HL-60 (cell line): Measurements from ENCODE around the gene SLC2A4RG.

Experiments used
- DNase-seq, 2 experiments: peaks; one replicate each; pipeline ENCODE4 v3.0.0-alpha.2; 2010 to 2020; ENCODE audit warnings: low read depth in 1 of 2, low spot score in 1 of 2
- H3K27ac ChIP-seq: fragments of 250-450 bp; sonication (Bioruptor Pico); replicated peaks from 2 replicates; pipeline ENCODE4 v1.5.1; 2020; ENCODE audit warnings: mild to moderate bottlenecking, moderate library complexity
- H3K27me3 ChIP-seq: fragments of 250-450 bp; sonication (Bioruptor Pico); 2 replicates; pipeline ENCODE4 v1.5.1; 2021; ENCODE audit warnings: mild to moderate bottlenecking, moderate library complexity; ENCODE audit not compliant: insufficient read depth, poor library complexity, severe bottlenecking
- H3K4me3 ChIP-seq: replicated peaks from 2 replicates; pipeline ENCODE4 v1.5.1; 2011; ENCODE audit warnings: mild to moderate bottlenecking, control low read depth, low read length; ENCODE audit not compliant: insufficient read depth
- GABPA ChIP-seq: IDR thresholded peaks from 2 replicates; pipeline ENCODE4 v1.6.1; 2012; ENCODE audit warnings: low read depth
- POLR2AphosphoS5 ChIP-seq: IDR thresholded peaks from 2 replicates; pipeline ENCODE4 v1.6.1; 2012; ENCODE audit warnings: low read depth
- REST ChIP-seq: IDR thresholded peaks from 2 replicates; pipeline ENCODE4 v1.6.1; 2012; ENCODE audit warnings: low read depth; ENCODE audit not compliant: insufficient replicate concordance
- SPI1 ChIP-seq: IDR thresholded peaks from 2 replicates; pipeline ENCODE4 v1.6.1; 2012; ENCODE audit warnings: low read depth, mild to moderate bottlenecking, borderline replicate concordance
- TF ChIP-seq, protein P1 (sequence below): IDR thresholded peaks from one replicate; pipeline ENCODE4 v1.5.1; 2011; ENCODE audit warnings: low read length, control low read depth, inconsistent platforms; ENCODE audit not compliant: insufficient read depth

The SLC2A4RG gene

DNA sequence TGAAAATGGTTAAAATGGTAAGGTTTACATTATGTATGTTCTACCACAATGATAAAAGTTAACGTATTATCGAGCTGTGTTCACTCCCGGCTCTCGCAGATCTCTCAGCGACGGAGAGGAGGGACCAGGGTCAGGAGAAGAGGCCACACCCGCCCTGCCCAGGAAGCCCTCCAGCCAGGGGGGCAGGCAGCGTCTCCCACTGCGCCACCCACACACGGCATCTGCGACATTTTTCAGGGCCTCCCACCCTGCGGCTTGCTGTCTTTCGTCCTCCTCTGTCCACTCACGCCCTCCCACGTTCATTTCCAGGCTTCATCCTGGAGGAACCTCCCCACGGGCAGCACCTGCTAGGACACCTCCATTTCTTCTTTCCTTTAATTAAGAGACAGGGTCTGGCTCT, 48.2 kb downstream of the SLC2A4RG start:
- H3K27ac ChIP-seq: no peak overlapping the region
- DNase-seq: no peak
- no peak overlapping the region for H3K4me3 ChIP-seq
- no peak for TF ChIP-seq REST
- TF ChIP-seq POLR2AphosphoS5: no peak
- no peak for TF ChIP-seq SPI1
- TF ChIP-seq, protein P1, sequence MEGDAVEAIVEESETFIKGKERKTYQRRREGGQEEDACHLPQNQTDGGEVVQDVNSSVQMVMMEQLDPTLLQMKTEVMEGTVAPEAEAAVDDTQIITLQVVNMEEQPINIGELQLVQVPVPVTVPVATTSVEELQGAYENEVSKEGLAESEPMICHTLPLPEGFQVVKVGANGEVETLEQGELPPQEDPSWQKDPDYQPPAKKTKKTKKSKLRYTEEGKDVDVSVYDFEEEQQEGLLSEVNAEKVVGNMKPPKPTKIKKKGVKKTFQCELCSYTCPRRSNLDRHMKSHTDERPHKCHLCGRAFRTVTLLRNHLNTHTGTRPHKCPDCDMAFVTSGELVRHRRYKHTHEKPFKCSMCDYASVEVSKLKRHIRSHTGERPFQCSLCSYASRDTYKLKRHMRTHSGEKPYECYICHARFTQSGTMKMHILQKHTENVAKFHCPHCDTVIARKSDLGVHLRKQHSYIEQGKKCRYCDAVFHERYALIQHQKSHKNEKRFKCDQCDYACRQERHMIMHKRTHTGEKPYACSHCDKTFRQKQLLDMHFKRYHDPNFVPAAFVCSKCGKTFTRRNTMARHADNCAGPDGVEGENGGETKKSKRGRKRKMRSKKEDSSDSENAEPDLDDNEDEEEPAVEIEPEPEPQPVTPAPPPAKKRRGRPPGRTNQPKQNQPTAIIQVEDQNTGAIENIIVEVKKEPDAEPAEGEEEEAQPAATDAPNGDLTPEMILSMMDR: no peak
- no peak for TF ChIP-seq GABPA
- H3K27me3 ChIP-seq: peaks cover 2% of the 10 kb centered on the region

- DNase-seq: no peak
- peaks cover 8% of the 10 kb centered on the region for H3K27me3 ChIP-seq
- H3K4me3 ChIP-seq: no peak overlapping the region
- TF ChIP-seq GABPA (no peak), SPI1 (no peak)
- no peak overlapping the region for H3K27ac ChIP-seq
Measured at GRCh38 chr20:63789836-63790571, 50.4 kb downstream of the SLC2A4RG start.

- Histone ChIP-seq H3K4me3 (no peak overlapping the region), H3K27ac (no peak overlapping the region), H3K27me3 (peaks cover 14% of the 10 kb centered on the region)
- DNase-seq: no peak
- TF ChIP-seq POLR2AphosphoS5: no peak
Measured at GRCh38 chr20:63790572-63791168, 51.1 kb downstream of the SLC2A4RG start.

DNA sequence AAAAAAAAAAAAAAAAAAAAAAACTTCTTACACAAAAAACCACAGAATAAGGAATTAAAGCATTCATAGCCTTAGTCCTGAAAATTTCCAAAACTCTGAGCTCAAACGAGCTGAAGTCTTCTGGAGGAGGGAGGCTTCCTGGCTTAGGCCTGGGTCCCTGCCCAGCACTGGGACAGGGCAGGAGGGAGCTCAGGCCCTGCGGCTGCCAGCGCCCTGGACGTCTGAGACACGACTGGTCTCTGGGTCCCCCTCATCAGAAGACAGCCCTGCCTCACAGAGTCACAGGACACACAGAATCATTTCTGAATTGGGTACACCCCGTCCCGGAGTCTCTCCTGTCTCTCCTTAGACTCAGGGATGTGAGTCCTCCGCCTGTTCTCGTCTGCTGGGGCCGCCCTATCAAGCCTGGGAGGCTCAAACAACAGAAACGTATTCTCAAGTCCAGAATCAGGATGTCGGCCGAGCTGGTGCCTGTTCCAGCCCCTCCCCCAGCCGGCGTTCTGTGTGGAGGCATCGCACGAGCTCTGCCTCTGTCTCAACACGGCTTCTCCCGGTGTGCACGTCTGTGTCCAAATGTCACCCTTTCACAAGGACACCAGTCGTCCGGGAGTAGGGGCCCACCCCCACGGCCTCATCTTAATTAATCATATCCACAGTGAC, 52.1 kb downstream of the SLC2A4RG start:
- DNase-seq: no peak
- no peak overlapping the region for H3K4me3 ChIP-seq
- H3K27ac ChIP-seq: no peak overlapping the region
- TF ChIP-seq POLR2AphosphoS5: no peak
- TF ChIP-seq, protein P1: no peak
- H3K27me3 ChIP-seq: peaks cover 14% of the 10 kb centered on the region

DNA sequence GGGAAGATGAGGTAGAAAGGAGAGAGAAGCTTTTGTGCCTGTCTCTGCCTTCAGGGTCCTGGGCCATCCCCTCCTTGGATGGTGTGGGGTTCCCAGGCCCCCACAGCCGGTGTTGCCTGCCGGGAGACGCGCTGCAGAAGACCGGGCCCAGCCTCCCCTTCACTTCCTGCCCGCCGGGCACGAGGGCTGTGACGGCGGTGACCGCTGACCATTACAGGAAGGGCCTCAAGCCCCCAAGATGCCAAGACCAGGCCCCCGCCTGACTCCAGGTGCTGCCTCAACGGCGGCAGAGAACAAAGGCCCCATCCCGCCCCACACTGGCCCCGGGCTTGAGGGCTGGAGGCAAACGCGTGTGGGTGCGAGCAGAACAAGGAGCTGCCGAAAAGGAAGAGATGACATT, 53.3 kb downstream of the SLC2A4RG start:
- no peak for TF ChIP-seq GABPA
- Histone ChIP-seq H3K4me3 (no peak overlapping the region), H3K27me3 (peaks cover 14% of the 10 kb centered on the region), H3K27ac (no peak overlapping the region)
- DNase-seq: no peak
